ENCODE results near the gene PCBP3.

GRCh38 chr21:45598109-45598508 lies 45.4 kb upstream of the PCBP3 start:
- TF ChIP-seq ZNF256 (CRISPR knock-in tag; conservative IDR thresholded peaks at IDR 0.05) (no peak), TMF1 (CRISPR knock-in tag; IDR thresholded peaks at IDR 0.05; ENCODE audit: low read depth) (no peak), CTCF (CRISPR knock-in tag; IDR thresholded peaks at IDR 0.05) (no peak), ZNF800 (CRISPR knock-in tag; IDR thresholded peaks at IDR 0.05) (no peak), HNRNPH1 (optimal IDR thresholded peaks at IDR 0.05; ENCODE audit: low read depth, low read length) (no peak)

Measured in HepG2 (cell line).